NCI-H82 treated with DMSO at 0.1 percent for 48 hours (cell line): ENCODE results near the gene AMFR.

Source experiments
- DNase-seq: peaks from one replicate; lab custom pipeline; 2025; ENCODE audit not compliant: unreplicated experiment; lab: John Stamatoyannopoulos, UW

AMFR gene

GRCh38 chr16:56314244-56314850, 111.0 kb downstream of the AMFR start:
- no peak for DNase-seq

- DNase-seq: no peak
These were observed 112.8 kb downstream of the AMFR start for GRCh38 chr16:56312556-56312955.

GRCh38 chr16:56312028-56312300, 113.4 kb downstream of the AMFR start:
- DNase-seq: no peak
